Activated T-cell treated with anti-CD3 and anti-CD28 coated beads for 24 hours (primary cell): ENCODE results near the gene ABHD14A.

Source experiments
- DNase-seq: peaks from one replicate; pipeline ENCODE4 v3.0.0-alpha.2; 2020; ENCODE audit warnings: low read depth

Gene ABHD14A

GRCh38 chr3:51997172-51997571 lies 22.3 kb downstream of the ABHD14A start:
- DNase-seq, result no peak

DNA sequence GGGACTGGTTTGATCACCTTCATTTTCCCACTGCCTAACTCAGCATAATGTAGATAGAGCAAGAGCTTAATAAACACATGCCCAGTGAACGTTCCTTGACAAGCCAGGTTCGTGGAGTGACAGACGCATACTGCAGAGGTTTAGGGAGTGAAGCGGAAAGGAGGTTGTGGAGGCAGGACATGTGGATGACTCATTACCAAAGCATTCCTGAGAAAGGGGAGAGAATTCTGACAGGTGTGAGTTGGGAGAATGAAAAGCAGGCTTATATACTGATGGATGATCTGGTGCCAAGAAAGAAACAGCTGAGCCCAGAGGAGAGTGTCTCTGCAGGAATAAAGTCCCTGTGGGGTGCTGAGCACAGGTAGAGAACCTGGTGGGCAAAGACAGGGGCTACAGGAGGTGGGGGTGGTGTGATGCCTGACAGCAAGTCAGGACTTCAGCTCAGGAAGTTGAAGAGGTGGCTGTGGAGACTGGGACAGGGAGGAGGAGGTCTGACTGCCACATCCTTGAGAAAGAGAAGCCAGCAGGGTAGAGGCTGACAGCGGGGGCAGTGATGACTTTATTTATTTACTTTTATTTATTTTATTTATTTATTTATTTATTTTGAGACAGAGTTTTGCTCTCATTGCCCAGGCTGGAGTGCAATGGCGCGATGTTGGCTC lies 23.2 kb downstream of the ABHD14A start:
- DNase-seq, result no peak

- DNase-seq, result no peak
Measured at GRCh38 chr3:51998774-51999173, 23.9 kb downstream of the ABHD14A start.

- no peak for DNase-seq
Measured at GRCh38 chr3:51999846-52000245, 25.0 kb downstream of the ABHD14A start.

DNA sequence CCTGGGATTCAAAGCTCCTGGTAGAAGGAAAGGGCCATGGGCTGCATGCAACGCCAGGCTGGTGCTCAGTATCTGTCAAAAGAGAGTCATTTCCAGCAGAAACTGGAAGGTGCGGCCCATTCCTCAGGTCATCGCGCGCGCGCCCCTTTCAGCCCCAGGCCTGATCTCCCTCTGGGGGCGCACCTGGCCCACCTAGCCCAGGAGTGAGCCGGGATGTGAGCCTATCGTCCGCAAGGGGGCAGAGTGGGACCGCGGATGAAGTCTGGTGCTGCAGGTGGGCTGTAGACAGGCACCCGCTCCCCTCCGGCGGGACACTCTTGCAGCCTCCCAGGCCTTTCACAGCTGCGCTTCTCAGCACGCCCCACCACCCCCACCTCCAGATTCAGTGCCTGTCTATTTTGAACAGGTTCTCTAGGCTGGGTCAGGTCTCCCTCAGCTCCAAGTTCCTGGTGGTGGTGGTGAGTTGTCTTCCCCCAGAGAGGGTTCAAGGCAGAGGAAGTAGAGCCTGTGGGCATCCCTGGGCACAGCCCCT lies 26.6 kb downstream of the ABHD14A start:
- DNase-seq, result peak; percentile 78

- DNase-seq, result no peak
Measured at GRCh38 chr3:52002748-52003147, 27.9 kb downstream of the ABHD14A start.

- DNase-seq, result no peak
Measured at GRCh38 chr3:52004163-52004787, 29.4 kb downstream of the ABHD14A start.

DNA sequence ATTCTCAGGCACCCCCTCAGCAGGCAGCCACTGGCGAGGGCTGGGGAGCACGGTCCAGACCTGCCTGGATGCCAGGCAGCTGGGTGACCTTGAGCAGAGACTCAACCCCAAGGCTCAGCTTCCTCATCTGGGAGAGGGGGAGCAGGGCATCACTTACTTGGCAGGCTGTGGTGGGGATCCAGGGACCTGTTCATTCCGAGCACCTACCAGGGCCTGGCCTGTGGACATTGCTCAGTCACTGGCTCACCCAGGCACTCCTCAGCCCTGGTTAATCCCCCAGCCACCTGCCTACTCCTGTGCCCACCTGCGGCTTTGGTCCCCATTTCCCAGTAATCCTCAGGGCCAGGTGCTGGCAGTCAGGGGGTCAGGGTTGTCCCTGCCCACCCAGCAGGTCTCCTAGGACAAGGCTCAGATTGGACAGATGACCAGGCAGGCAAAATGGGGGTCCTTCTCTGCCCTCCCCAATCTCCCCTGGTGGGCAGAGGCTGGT lies 30.1 kb downstream of the ABHD14A start:
- no peak for DNase-seq

DNA sequence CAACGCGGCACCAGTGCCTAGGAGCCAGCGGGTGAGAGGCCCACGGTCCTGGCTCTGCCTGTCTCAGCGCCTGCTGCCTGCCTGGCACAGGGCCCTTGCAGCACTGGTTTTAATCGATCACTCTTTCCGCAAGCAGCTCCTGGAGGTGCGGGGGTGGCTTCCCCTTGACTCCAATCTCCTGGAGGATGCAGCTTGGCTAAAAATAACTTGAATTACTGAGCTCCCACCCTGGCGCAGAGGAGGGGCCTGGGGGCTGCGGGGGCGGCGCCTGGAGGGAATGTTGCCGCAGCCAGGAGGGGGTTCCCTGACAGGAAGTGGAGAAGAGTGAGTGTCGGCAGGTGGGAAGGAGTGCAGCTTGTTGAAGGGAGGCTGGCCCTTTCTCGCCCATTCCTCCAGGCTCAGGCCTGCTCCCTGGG lies 30.7 kb downstream of the ABHD14A start:
- DNase-seq, result no peak

DNA sequence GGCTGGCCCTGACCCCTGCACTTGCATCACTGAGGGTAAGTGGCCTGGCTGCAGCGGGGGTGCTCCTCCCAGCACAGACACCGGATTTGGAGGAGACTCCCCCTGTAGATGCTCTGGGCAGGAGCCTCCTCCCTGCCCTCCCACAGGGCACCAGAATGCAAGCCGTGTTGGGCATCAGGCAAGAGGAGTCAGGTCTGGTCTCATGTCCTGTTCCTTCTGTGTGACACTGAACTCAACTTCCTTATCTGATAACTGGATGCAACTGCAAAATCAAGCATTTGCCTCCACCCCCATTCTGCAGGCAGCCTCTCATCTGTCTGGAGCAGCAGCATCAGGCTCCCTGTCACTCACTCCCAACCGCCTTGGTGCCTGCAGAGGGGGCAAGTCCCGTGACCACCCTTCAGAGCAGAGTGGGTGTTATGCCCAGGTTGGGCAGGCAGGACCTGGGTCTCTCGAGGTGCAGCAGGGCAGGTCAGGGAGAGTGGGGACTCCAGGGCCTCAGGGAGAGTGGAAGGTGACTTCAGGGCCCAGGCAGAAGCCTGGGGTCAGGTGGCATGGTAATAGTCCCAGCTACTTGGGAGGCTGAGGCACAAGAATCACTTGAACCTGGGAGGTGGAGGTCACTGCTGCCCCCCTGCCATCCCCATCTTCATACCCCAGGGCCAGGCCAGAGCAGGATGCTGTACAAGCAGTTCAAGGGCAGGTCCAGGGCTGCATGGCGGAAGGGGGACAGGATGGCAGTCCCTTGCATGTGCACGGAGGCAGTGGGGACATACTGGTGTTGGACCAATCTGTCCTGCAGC lies 31.4 kb downstream of the ABHD14A start:
- no peak for DNase-seq

GRCh38 chr3:52006820-52007133 lies 31.9 kb downstream of the ABHD14A start:
- no peak for DNase-seq

DNA sequence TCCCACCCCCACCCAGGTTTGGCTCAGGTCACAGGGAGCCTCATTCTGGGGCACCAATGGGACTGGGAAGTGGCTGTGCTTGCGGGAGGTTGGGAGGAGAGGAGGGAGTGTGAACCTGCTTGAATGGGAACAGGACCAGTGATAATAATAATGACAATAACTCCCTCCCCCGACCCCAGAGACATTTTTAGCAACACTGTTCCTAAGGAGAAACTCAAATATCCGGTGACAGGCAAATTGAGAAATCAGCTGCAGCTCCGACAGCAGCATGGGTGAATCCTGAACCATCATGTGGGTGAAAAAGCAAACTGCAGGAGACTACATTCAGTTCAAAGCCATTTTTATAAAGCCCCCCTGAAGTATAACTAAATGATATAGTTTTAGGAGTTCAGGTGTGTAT lies 32.4 kb downstream of the ABHD14A start:
- no peak for DNase-seq

GRCh38 chr3:52010431-52010830 lies 35.6 kb downstream of the ABHD14A start:
- DNase-seq, result no peak

DNA sequence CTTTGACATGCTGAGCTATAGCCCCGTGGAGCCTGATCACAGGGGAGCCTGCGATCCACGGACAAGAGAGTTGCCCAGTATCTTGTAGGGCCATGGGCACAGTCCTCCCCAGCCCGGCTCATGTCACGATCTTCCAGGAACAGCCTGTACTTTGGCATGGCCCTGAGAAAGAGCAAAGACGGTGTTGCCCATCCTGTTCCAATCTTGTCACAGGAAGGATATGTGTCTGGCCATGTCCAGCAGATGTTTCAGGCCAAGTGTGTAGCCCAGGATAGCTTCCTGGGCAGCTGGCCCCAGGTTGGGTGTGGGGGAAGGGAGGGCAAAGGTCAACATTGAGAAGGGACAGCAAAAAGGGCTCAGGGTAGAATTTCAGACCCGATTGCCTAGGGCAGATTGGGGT lies 37.8 kb downstream of the ABHD14A start:
- DNase-seq, result no peak

GRCh38 chr3:52013802-52014598 lies 39.1 kb downstream of the ABHD14A start:
- no peak for DNase-seq

- DNase-seq, result no peak
Measured at GRCh38 chr3:52014613-52015012, 39.7 kb downstream of the ABHD14A start.

DNA sequence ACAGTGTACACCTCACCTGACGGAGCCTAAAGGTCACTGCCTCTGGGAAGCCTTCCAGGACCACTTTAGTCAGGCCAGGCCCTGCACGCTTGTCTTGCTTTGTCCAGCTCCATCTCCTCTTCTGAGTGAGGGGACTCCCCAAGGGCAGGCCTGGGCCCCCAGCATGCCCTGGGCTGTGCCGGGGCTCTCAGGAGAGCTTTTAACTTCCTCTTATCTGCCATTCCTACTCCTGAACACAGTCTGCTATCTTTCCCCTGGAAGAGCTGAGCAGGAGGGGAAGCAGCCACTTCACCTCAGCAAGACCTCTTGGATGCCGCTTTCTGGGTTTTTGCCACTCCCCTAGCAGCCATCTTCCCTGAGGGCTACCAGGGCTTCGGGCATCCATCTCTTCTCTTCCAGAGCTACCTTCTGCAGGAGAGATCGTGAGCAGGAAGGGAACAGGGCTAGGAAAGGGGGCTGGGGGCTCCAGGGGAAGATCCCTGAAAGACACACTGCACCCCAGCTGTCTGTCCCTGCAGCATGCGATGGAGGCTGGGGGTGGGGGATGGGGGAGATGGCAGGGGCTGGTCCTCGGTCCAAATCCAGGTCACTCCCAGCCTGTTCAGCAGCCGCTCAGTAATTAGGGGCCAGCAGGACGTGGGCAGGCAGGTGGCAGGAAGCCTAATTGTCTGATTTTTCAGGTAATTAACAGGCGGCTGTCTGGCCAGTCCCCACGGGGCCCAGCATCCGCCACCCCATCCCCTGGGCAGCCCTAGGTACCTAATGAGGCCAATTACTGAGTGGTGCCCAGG lies 40.8 kb downstream of the ABHD14A start:
- DNase-seq, result no peak

DNA sequence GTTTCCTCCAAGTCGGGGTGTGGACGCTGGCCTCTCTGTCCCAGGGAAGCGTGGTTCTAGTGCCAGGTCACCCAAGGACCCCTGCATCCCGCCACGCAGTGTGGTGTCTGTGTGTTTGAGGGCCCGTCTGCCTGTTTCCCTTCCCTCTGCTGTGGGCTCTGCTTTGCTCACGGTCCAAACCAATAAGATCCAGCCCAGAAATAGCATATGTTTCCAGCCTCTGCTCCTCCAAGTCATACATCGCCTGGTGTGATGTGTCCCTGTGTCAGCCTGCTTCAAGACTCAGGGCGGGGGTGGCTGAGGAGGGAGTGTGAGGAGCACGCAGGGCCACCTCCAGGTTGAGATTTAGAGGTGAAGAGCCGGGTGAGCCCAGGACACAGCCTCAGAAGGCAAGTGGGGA lies 42.7 kb downstream of the ABHD14A start:
- DNase-seq, result no peak

DNA sequence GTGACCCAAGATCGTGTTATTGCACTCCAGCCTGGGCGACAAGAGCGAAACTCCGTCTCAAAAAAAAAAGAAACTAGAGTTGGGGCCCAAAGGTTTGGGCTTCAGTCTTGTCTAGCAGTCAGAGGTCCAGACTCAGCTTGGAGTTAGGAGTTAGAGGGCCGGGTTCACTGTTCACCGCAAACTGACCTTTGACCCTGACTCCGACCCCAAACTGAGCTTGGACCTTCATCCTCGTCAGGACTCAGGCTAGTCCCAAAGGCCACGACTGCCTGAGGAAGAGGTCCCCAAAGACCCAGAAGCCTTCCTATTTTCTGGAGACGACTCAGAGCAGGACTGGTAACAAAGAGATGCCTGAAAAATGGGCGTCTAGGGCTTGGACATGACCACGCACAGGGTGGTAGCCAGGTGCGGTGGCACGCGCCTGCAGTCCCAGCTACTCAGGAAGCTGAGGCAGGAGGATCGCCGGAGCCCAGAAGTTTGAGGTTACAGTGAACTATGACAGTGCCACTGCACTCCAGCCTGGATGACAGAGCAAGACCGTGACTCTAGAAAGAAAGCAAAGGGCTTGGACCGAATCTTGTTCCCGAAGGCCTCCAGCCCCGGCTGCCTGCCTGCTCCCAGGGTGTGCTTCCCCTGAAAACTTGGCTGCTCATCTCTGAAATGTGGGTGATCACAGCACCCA lies 43.6 kb downstream of the ABHD14A start:
- no peak for DNase-seq

GRCh38 chr3:52019352-52020080 lies 44.7 kb downstream of the ABHD14A start:
- no peak for DNase-seq
